ENCODE data around the gene PRRT2. TPM values are rescaled to one million over a fixed set of nuclear protein-coding genes. Genes with fewer than 3 reads are reported as not detected.
"Not testable (repeated sequence)": the region's sequence is repeated elsewhere in the genome, so short reads cannot be mapped to it uniquely, and the experiment has no call there.

The PRRT2 gene
- total RNA-seq, 2 experiments from 2014 or later, result 2.2 to 2.3 TPM

GRCh38 chr16:29779474-29779873 is 32.5 kb upstream of the PRRT2 start:
- ChIA-PET CTCF (no interaction called here), POLR2A (no interaction called here)
- no peak overlapping the region for H3K27ac Mint-ChIP-seq
- Histone ChIP-seq H3K4me3 (ENCODE audit: low read length) (no peak overlapping the region), H3K27ac (ENCODE audit: low read depth in 1 of 2, low read length in 2 of 2) (no peak overlapping the region), H3K27me3 (ENCODE audit: control insufficient read depth in 1 of 2, insufficient read depth in 2 of 2, low read length in 2 of 2) (no peaks in the 10 kb centered on the region), H3K9me3 (ENCODE audit: control insufficient read depth in 1 of 2, insufficient read depth in 1 of 2, low read length in 2 of 2) (no peaks in the 10 kb centered on the region), H3K36me3 (ENCODE audit: insufficient read depth, low read length) (no peaks in the 10 kb centered on the region), H3K4me1 (ENCODE audit: insufficient read depth, low read length) (peaks cover 4% of the 10 kb centered on the region)
- no peaks in the 10 kb centered on the region for H3K36me3 Mint-ChIP-seq (ENCODE audit: low read depth)
- peaks cover 14% of the 10 kb centered on the region for H3K4me1 Mint-ChIP-seq (ENCODE audit: low read depth)
- intact Hi-C loops (cut with DNase I, micrococcal nuclease), result no loop called here
- TF ChIP-seq CTCF (IDR thresholded peaks at IDR 0.05), result no peak
- no peaks in the 10 kb centered on the region for H3K27me3 Mint-ChIP-seq
- DNase-seq, result no peak
- H3K4me3 Mint-ChIP-seq, result no peak overlapping the region
- H3K9me3 Mint-ChIP-seq, result no peaks in the 10 kb centered on the region
- ATAC-seq (ENCODE audit: poor library complexity), result no peak

- H3K4me3 ChIP-seq (ENCODE audit: low read length); DNase-seq; H3K36me3 ChIP-seq (ENCODE audit: insufficient read depth, low read length); intact Hi-C loops (cut with DNase I, micrococcal nuclease); ATAC-seq (ENCODE audit: poor library complexity); H3K27ac ChIP-seq (ENCODE audit: low read depth in 1 of 2, low read length in 2 of 2); H3K27me3 Mint-ChIP-seq; H3K9me3 ChIP-seq (ENCODE audit: control insufficient read depth in 1 of 2, insufficient read depth in 1 of 2, low read length in 2 of 2); H3K9me3 Mint-ChIP-seq; H3K36me3 Mint-ChIP-seq (ENCODE audit: low read depth); H3K27me3 ChIP-seq (ENCODE audit: control insufficient read depth in 1 of 2, insufficient read depth in 2 of 2, low read length in 2 of 2); H3K4me3 Mint-ChIP-seq: not testable (repeated sequence)
- CTCF ChIA-PET, result interaction anchor here (1.2 to 2.9 kb wide), 3 partner anchors 54 to 83 kb away, joined by 3 to 21 read pairs (median 8); no protein-coding TSS in a partner anchor
- H3K4me1 Mint-ChIP-seq (ENCODE audit: low read depth), result peaks cover 27% of the 10 kb centered on the region
- peak overlapping the region; percentile 18 for H3K27ac Mint-ChIP-seq
- POLR2A ChIA-PET, result interaction anchor here (1.2 to 4.1 kb wide), 3 partner anchors 37 to 83 kb away, joined by 4 to 22 read pairs (median 17); partner anchors contain the start of gene C16orf54
- peaks cover 17% of the 10 kb centered on the region for H3K4me1 ChIP-seq (ENCODE audit: insufficient read depth, low read length)
These were observed 28.7 kb upstream of the PRRT2 start for GRCh38 chr16:29783094-29783953.

GRCh38 chr16:29784157-29784556 is 27.8 kb upstream of the PRRT2 start:
- H3K4me3 Mint-ChIP-seq, result peak overlapping the region; percentile 38
- no peaks in the 10 kb centered on the region for H3K36me3 Mint-ChIP-seq (ENCODE audit: low read depth)
- no peaks in the 10 kb centered on the region for H3K27me3 ChIP-seq (ENCODE audit: control insufficient read depth in 1 of 2, insufficient read depth in 2 of 2, low read length in 2 of 2)
- no peaks in the 10 kb centered on the region for H3K9me3 ChIP-seq (ENCODE audit: control insufficient read depth in 1 of 2, insufficient read depth in 1 of 2, low read length in 2 of 2)
- intact Hi-C loops (cut with DNase I, micrococcal nuclease), result no loop called here
- H3K4me1 ChIP-seq (ENCODE audit: insufficient read depth, low read length), result peaks cover 17% of the 10 kb centered on the region
- H3K36me3 ChIP-seq (ENCODE audit: insufficient read depth, low read length), result no peaks in the 10 kb centered on the region
- ATAC-seq (ENCODE audit: poor library complexity) (peak; percentile 73), DNase-seq (peak in 4 of 14 experiments; percentile 27 to 44 (median 41))
- no peaks in the 10 kb centered on the region for H3K27me3 Mint-ChIP-seq
- H3K9me3 Mint-ChIP-seq, result no peaks in the 10 kb centered on the region
- peak overlapping the region; percentile 18 for H3K27ac Mint-ChIP-seq
- ChIA-PET CTCF (interaction anchor here (0.8 to 2.9 kb wide), 17 partner anchors 15 to 84 kb away, joined by 3 to 21 read pairs (median 6); partner anchors contain the start of genes C16orf54, MVP and PAGR1), POLR2A (interaction anchor here (0.9 to 4.1 kb wide), 12 partner anchors 20 to 84 kb away, joined by 3 to 22 read pairs (median 6); partner anchors contain the start of genes C16orf54 and MAZ)
- H3K4me1 Mint-ChIP-seq (ENCODE audit: low read depth), result peaks cover 31% of the 10 kb centered on the region
- H3K4me3 ChIP-seq (ENCODE audit: low read length), result no peak overlapping the region
- no peak for TF ChIP-seq CTCF (IDR thresholded peaks at IDR 0.05)
- peak overlapping the region in 1 of 2 donors; percentile 13 for H3K27ac ChIP-seq (ENCODE audit: low read depth in 1 of 2, low read length in 2 of 2)
